MM.1S (cell line): ENCODE measurements around the gene TMEM184B.

ENCODE experiments used
- DNase-seq: peaks from one replicate; pipeline ENCODE4 v3.0.0-alpha.2; 2015
- H2AFZ ChIP-seq: fragments of 300-600 bp; sonication (generic); 2 replicates; pipeline ENCODE4 v1.6.0; 2016; ENCODE audit warnings: antibody characterized with exemption, low read length
- H3F3A ChIP-seq: fragments of 300-600 bp; sonication (generic); 2 replicates; pipeline ENCODE4 v1.6.1; 2016; ENCODE audit warnings: mild to moderate bottlenecking, antibody characterized with exemption, low read length, moderate library complexity, mixed read lengths; ENCODE audit not compliant: insufficient read depth
- H3K27ac ChIP-seq: fragments of 300-600 bp; sonication (generic); 2 replicates; pipeline ENCODE4 v1.5.1; 2016; ENCODE audit warnings: mild to moderate bottlenecking, low read length
- H3K27me3 ChIP-seq: fragments of 300-600 bp; sonication (generic); replicated peaks from 2 replicates; pipeline ENCODE4 v1.6.0; 2016; ENCODE audit warnings: low read length; ENCODE audit not compliant: insufficient read depth
- H3K36me3 ChIP-seq: fragments of 300-600 bp; sonication (generic); replicated peaks from 2 replicates; pipeline ENCODE4 v1.6.1; 2016; ENCODE audit warnings: mild to moderate bottlenecking, low read length, mixed read lengths; ENCODE audit not compliant: insufficient read depth
- H3K4me1 ChIP-seq: fragments of 300-600 bp; sonication (generic); 2 replicates; pipeline ENCODE4 v1.6.1; 2016; ENCODE audit warnings: low read length, mixed read lengths
- H3K4me2 ChIP-seq: fragments of 300-600 bp; sonication (generic); 2 replicates; pipeline ENCODE4 v1.6.0; 2016; ENCODE audit warnings: low read depth, low read length
- H3K4me3 ChIP-seq: fragments of 300-600 bp; sonication (generic); 2 replicates; pipeline ENCODE4 v1.5.1; 2016; ENCODE audit warnings: low read length, mixed read lengths
- H3K79me2 ChIP-seq: fragments of 300-600 bp; sonication (generic); 2 replicates; pipeline ENCODE4 v1.6.1; 2016; ENCODE audit warnings: mixed run types, low read length, mixed read lengths
- H3K9ac ChIP-seq: fragments of 300-600 bp; sonication (generic); 2 replicates; pipeline ENCODE4 v1.6.1; 2016; ENCODE audit warnings: low read length, mixed read lengths
- H3K9me2 ChIP-seq: fragments of 300-600 bp; sonication (generic); replicated peaks from 2 replicates; pipeline ENCODE4 v1.6.1; 2016; ENCODE audit warnings: mild to moderate bottlenecking, low read length, mixed read lengths; ENCODE audit not compliant: insufficient read depth
- H3K9me3 ChIP-seq: fragments of 300-600 bp; sonication (generic); replicated peaks from 2 replicates; pipeline ENCODE4 v1.6.1; 2016; ENCODE audit warnings: mild to moderate bottlenecking, low read length, mixed read lengths; ENCODE audit not compliant: insufficient read depth
- H4K20me1 ChIP-seq: fragments of 300-600 bp; sonication (generic); 2 replicates; pipeline ENCODE4 v1.6.1; 2016; ENCODE audit warnings: mild to moderate bottlenecking, low read length, moderate library complexity, mixed read lengths; ENCODE audit not compliant: insufficient read depth
- EZH2 ChIP-seq: fragments of 300-600 bp; sonication (generic); optimal IDR thresholded peaks from 2 replicates; pipeline ENCODE3; 2017; ENCODE audit warnings: low read depth, mild to moderate bottlenecking, antibody characterized with exemption, low read length, mixed read lengths
- EZH2phosphoT487 ChIP-seq: fragments of 300-600 bp; sonication (generic); IDR thresholded peaks from 2 replicates; pipeline ENCODE4 v1.6.1; 2018; ENCODE audit warnings: antibody characterized with exemption, low read length
- TF ChIP-seq, protein P1 (sequence below): fragments of 300-600 bp; sonication (generic); IDR thresholded peaks from 2 replicates; pipeline ENCODE4 v1.5.1; 2016; ENCODE audit warnings: antibody characterized with exemption, low read length, mixed read lengths

TMEM184B gene

DNA sequence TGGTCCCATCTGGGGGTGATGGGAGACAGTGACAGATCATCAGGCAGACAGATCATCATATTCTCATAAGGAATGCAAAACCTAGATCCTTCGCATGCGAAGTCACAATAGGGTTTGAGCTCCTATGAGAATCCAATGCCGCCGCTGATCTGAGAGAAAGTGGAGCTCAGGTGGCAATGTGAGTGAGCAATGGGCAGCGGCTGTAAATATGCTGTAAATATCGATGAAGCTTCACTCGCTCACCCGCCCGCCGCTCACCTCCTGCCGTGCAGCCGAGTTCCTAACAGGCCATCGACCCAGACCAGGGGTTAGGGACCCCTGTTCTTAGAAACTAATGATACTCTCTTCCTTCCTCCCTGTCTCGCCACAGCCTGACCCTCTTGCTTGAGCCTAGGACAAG lies 81.8 kb downstream of the TMEM184B start:
- peaks cover 11% of the 10 kb centered on the region for H3K4me1 ChIP-seq
- no peak overlapping the region for H3K4me3 ChIP-seq
- H3K36me3 ChIP-seq, result no peaks in the 10 kb centered on the region
- H3K9me2 ChIP-seq, result no peaks in the 10 kb centered on the region
- peaks cover 4% of the 10 kb centered on the region; the same call in 1 of the 2 replicates for H3F3A ChIP-seq
- no peaks in the 10 kb centered on the region for H3K79me2 ChIP-seq
- no peak for DNase-seq
- H3K9me3 ChIP-seq, result no peaks in the 10 kb centered on the region
- no peak for TF ChIP-seq EZH2
- TF ChIP-seq, protein P1, sequence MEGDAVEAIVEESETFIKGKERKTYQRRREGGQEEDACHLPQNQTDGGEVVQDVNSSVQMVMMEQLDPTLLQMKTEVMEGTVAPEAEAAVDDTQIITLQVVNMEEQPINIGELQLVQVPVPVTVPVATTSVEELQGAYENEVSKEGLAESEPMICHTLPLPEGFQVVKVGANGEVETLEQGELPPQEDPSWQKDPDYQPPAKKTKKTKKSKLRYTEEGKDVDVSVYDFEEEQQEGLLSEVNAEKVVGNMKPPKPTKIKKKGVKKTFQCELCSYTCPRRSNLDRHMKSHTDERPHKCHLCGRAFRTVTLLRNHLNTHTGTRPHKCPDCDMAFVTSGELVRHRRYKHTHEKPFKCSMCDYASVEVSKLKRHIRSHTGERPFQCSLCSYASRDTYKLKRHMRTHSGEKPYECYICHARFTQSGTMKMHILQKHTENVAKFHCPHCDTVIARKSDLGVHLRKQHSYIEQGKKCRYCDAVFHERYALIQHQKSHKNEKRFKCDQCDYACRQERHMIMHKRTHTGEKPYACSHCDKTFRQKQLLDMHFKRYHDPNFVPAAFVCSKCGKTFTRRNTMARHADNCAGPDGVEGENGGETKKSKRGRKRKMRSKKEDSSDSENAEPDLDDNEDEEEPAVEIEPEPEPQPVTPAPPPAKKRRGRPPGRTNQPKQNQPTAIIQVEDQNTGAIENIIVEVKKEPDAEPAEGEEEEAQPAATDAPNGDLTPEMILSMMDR, result no peak
- no peak overlapping the region for H2AFZ ChIP-seq
- H3K9ac ChIP-seq, result no peak overlapping the region
- no peaks in the 10 kb centered on the region for H3K27me3 ChIP-seq
- H4K20me1 ChIP-seq, result no peaks in the 10 kb centered on the region
- no peak overlapping the region for H3K4me2 ChIP-seq
- no peak overlapping the region for H3K27ac ChIP-seq

DNA sequence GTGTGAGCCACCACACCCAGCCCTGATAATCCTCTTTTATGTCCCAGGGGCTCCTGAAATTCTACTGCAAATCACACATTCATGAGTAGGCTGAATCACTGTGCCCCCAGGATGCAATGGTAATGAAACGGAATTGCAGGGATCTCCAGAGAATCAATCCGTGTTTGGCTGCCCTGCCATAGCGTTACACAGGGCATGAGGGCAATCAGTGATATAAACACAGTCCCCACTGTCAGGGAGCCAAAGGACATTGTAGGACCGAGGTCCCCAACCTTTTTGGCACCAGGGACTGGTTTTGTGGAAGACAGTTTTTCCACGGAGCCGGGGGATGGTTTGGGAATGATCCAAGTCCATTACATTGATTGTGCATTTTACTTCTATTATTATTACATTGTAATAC lies 82.2 kb downstream of the TMEM184B start:
- Histone ChIP-seq H3K36me3 (no peaks in the 10 kb centered on the region), H3K4me3 (no peak overlapping the region), H3K9me3 (no peaks in the 10 kb centered on the region), H3F3A (peaks cover 4% of the 10 kb centered on the region; the same call in 1 of the 2 replicates), H3K27me3 (no peaks in the 10 kb centered on the region), H3K79me2 (no peaks in the 10 kb centered on the region), H3K4me2 (no peak overlapping the region), H3K9ac (no peak overlapping the region), H3K9me2 (no peaks in the 10 kb centered on the region), H2AFZ (no peak overlapping the region), H3K27ac (no peak overlapping the region), H4K20me1 (no peaks in the 10 kb centered on the region), H3K4me1 (peaks cover 11% of the 10 kb centered on the region)
- DNase-seq, result no peak
- no peak for TF ChIP-seq EZH2
- TF ChIP-seq EZH2phosphoT487, result no peak

DNA sequence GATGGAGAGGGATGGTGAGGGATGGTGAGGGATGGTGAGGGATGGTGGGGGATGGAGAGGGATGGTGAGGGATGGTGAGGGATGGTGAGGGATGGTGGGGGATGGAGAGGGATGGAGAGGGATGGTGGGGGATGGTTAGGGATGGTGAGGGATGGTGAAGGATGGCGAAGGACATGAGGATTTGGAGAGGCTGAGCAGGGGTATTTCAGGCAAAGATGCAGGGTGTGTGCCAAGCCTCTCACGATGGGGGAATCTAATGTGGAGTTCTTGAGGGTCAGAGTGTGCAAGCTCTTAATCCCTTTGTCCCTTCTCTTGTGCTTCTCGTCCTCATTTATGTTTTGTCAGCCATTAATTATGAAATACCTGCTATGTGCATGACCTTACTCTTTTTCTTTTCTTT lies 83.7 kb downstream of the TMEM184B start:
- H3K9me3 ChIP-seq, result no peaks in the 10 kb centered on the region
- no peak overlapping the region for H3K9ac ChIP-seq
- H2AFZ ChIP-seq, result no peak overlapping the region
- no peak overlapping the region for H3K4me2 ChIP-seq
- no peak overlapping the region for H3K4me3 ChIP-seq
- H3K79me2 ChIP-seq, result no peaks in the 10 kb centered on the region
- DNase-seq, result no peak
- TF ChIP-seq EZH2 (no peak), EZH2phosphoT487 (no peak)
- TF ChIP-seq, protein P1, result no peak
- H3K9me2 ChIP-seq, result no peaks in the 10 kb centered on the region
- no peaks in the 10 kb centered on the region for H3K36me3 ChIP-seq
- peaks cover under 1% of the 10 kb centered on the region; the same call in 1 of the 2 replicates for H3K4me1 ChIP-seq
- no peaks in the 10 kb centered on the region for H3F3A ChIP-seq
- no peaks in the 10 kb centered on the region for H4K20me1 ChIP-seq
- no peaks in the 10 kb centered on the region for H3K27me3 ChIP-seq
- no peak overlapping the region for H3K27ac ChIP-seq

DNA sequence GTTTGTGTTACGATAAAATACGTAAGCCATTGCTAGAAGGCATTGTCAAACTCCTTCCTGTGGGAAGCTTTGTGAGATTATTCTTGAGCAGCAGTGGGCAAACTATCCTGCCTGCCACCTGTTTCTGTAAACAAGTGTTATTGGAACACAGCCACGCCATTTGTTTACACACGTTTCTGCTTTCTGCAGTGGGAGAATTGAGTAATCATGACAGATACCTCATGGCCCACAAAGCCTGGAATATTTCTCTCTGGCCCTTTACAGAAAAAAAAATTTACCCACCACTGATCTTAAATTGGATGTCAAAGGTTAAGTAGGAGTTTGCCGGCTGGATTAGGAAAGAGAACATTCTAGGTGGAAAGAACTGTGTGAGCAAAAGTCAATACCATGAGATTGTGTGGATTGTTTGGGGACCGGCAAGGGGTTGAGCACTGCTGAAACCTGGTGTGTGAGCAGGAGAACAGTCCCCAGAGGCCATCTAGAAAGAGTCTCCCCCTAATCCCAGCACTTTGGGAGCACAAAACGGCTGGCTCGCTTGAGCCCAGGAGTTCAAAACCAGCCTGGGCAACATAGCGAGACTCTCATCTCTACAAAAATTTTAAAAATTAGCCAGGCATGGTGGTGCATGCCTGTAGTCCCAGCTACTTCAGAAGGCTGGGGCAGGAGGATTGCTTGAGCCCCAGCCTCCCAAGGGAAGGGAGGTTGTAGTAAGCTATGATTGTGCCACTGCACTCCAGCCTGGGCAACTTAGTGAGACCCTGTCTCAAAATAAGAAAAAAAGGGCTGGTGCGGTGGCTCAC lies 85.2 kb downstream of the TMEM184B start:
- Histone ChIP-seq H3K79me2 (no peaks in the 10 kb centered on the region), H3K27me3 (no peaks in the 10 kb centered on the region), H3K4me2 (no peak overlapping the region), H3K9me3 (no peaks in the 10 kb centered on the region), H3K9ac (no peak overlapping the region), H3K27ac (no peak overlapping the region), H3F3A (no peaks in the 10 kb centered on the region), H4K20me1 (no peaks in the 10 kb centered on the region), H3K9me2 (no peaks in the 10 kb centered on the region), H3K4me3 (no peak overlapping the region), H3K4me1 (no peaks in the 10 kb centered on the region), H2AFZ (no peak overlapping the region), H3K36me3 (no peaks in the 10 kb centered on the region)
- no peak for DNase-seq
- TF ChIP-seq EZH2phosphoT487 (no peak), EZH2 (no peak)
- TF ChIP-seq, protein P1, result no peak
